ENCODE measurements around the gene KLB. TPM values are rescaled to one million over a fixed set of nuclear protein-coding genes. Genes with fewer than 3 reads are reported as not detected.
"Not testable (repeated sequence)": the region's sequence is repeated elsewhere in the genome, so short reads cannot be mapped to it uniquely, and the experiment has no call there.

KLB gene
- polyA plus RNA-seq (0.03 TPM in 1 of 3 replicates, not detected in the others), polyA minus RNA-seq (not detected in 3 replicates)
- not detected for polyA plus RNA-seq (2011; ENCODE audit: low read depth)
- polyA plus RNA-seq (2011; cell fraction: cytosol; rRNA removed) = not detected in 2 replicates
- 0.01 TPM in 1 of 2 replicates, not detected in the other for polyA plus RNA-seq (2011; cell fraction: nucleus; rRNA removed)
- polyA plus RNA-seq (2012; ENCODE audit: low replicate concordance) = 0.03 and 0.11 TPM in 2 replicates
- polyA minus RNA-seq (2011; cell fraction: cytosol; rRNA and poly(A)+ RNA removed) = not detected
- not detected in 2 replicates for polyA minus RNA-seq (2011; cell fraction: nucleus; rRNA and poly(A)+ RNA removed)

GRCh38 chr4:39406763-39407583, at the start of gene KLB:
TSS of gene KLB (plus strand) at chr4:39406930. CDS start at chr4:39406950, 20 bp downstream.
- no peaks in the 10 kb centered on the region for H3K79me2 ChIP-seq (ENCODE audit: control insufficient read depth, insufficient read depth, low read length)
- H3K9ac ChIP-seq (ENCODE audit: control insufficient read depth, extremely low read depth, insufficient read depth, low read length) = no peak within 1 kb of the TSS
- no peak within 1 kb of the TSS for H3K4me2 ChIP-seq (ENCODE audit: control insufficient read depth, extremely low read depth, insufficient read depth, low read depth, low read length)
- H4K20me1 ChIP-seq (ENCODE audit: control insufficient read depth, extremely low read depth, insufficient read depth, low read length) = no peaks in the 10 kb centered on the region
- no peak for TF ChIP-seq CTCF (optimal IDR thresholded peaks at IDR 0.05 in 1 of 3, IDR thresholded peaks at IDR 0.05 in 1 of 3, conservative IDR thresholded peaks at IDR 0.05 in 1 of 3; ENCODE audit: extremely low read depth in 1 of 3, insufficient read depth in 2 of 3, low read length in 3 of 3)
- TF ChIP-seq EZH2 (IDR thresholded peaks at IDR 0.05; ENCODE audit: low read length) = no peak
- no peaks in the 10 kb centered on the region for H3K27me3 ChIP-seq (ENCODE audit: control insufficient read depth, extremely low read depth, insufficient read depth, low read length)
- no peak within 1 kb of the TSS for H2AFZ ChIP-seq (ENCODE audit: control insufficient read depth, low read length)
- H3K4me3 ChIP-seq (ENCODE audit: control insufficient read depth in 2 of 3, extremely low read depth in 1 of 3, insufficient read depth in 2 of 3, low read depth in 1 of 3, low read length in 3 of 3) = no peak within 1 kb of the TSS
- FAIRE-seq = no peak
- DNase-seq (ENCODE audit: low read depth, low spot score) = no peak
- no peaks in the 10 kb centered on the region for H3K36me3 ChIP-seq (ENCODE audit: control insufficient read depth in 2 of 2, extremely low read depth in 1 of 2, insufficient read depth in 2 of 2, low read length in 2 of 2)
- no peaks in the 10 kb centered on the region for H3K9me3 ChIP-seq (ENCODE audit: control insufficient read depth, low read depth, low read length)
- no peaks in the 10 kb centered on the region for H3K9me1 ChIP-seq (ENCODE audit: control insufficient read depth, extremely low read depth, insufficient read depth, low read length)
- dilution Hi-C loops (cut with MboI; ENCODE audit: extremely low pct_ligation_motif_present, low sequenced_read_pairs) = no loop called here
- no peak within 1 kb of the TSS for H3K27ac ChIP-seq (ENCODE audit: control insufficient read depth, insufficient read depth, low read length)
- H3K4me1 ChIP-seq (ENCODE audit: control insufficient read depth, extremely low read depth, insufficient read depth, low read length) = no peaks in the 10 kb centered on the region

- no peaks in the 10 kb centered on the region for H4K20me1 ChIP-seq (ENCODE audit: control insufficient read depth, extremely low read depth, insufficient read depth, low read length)
- no peak for DNase-seq (ENCODE audit: low read depth, low spot score)
- no peak overlapping the region for H3K4me3 ChIP-seq (ENCODE audit: control insufficient read depth in 2 of 3, extremely low read depth in 1 of 3, insufficient read depth in 2 of 3, low read depth in 1 of 3, low read length in 3 of 3)
- TF ChIP-seq CTCF (optimal IDR thresholded peaks at IDR 0.05 in 1 of 3, IDR thresholded peaks at IDR 0.05 in 1 of 3, conservative IDR thresholded peaks at IDR 0.05 in 1 of 3; ENCODE audit: extremely low read depth in 1 of 3, insufficient read depth in 2 of 3, low read length in 3 of 3) (no peak), EZH2 (IDR thresholded peaks at IDR 0.05; ENCODE audit: low read length) (no peak)
- no peak overlapping the region for H3K4me2 ChIP-seq (ENCODE audit: control insufficient read depth, extremely low read depth, insufficient read depth, low read depth, low read length)
- H3K79me2 ChIP-seq (ENCODE audit: control insufficient read depth, insufficient read depth, low read length) = peaks cover 89% of the 10 kb centered on the region
- no peak overlapping the region for H3K27ac ChIP-seq (ENCODE audit: control insufficient read depth, insufficient read depth, low read length)
- no peaks in the 10 kb centered on the region for H3K27me3 ChIP-seq (ENCODE audit: control insufficient read depth, extremely low read depth, insufficient read depth, low read length)
- H3K9ac ChIP-seq (ENCODE audit: control insufficient read depth, extremely low read depth, insufficient read depth, low read length) = no peak overlapping the region
- no peak overlapping the region for H2AFZ ChIP-seq (ENCODE audit: control insufficient read depth, low read length)
- peaks cover 18% of the 10 kb centered on the region for H3K4me1 ChIP-seq (ENCODE audit: control insufficient read depth, extremely low read depth, insufficient read depth, low read length)
- dilution Hi-C loops (cut with MboI; ENCODE audit: extremely low pct_ligation_motif_present, low sequenced_read_pairs) = no loop called here
- peaks cover 0 to 2% of the 10 kb centered on the region in 2 experiments for H3K36me3 ChIP-seq (ENCODE audit: control insufficient read depth in 2 of 2, extremely low read depth in 1 of 2, insufficient read depth in 2 of 2, low read length in 2 of 2)
- FAIRE-seq = no peak
- H3K9me1 ChIP-seq (ENCODE audit: control insufficient read depth, extremely low read depth, insufficient read depth, low read length) = no peaks in the 10 kb centered on the region
- no peaks in the 10 kb centered on the region for H3K9me3 ChIP-seq (ENCODE audit: control insufficient read depth, low read depth, low read length)
These were observed 49.7 kb upstream of the KLB start for GRCh38 chr4:39357002-39357401.

GRCh38 chr4:39360611-39361010, 46.1 kb upstream of the KLB start:
- H3K9ac ChIP-seq (ENCODE audit: control insufficient read depth, extremely low read depth, insufficient read depth, low read length); H3K4me2 ChIP-seq (ENCODE audit: control insufficient read depth, extremely low read depth, insufficient read depth, low read depth, low read length); H2AFZ ChIP-seq (ENCODE audit: control insufficient read depth, low read length); H3K9me1 ChIP-seq (ENCODE audit: control insufficient read depth, extremely low read depth, insufficient read depth, low read length); FAIRE-seq; H3K36me3 ChIP-seq (ENCODE audit: control insufficient read depth in 2 of 2, extremely low read depth in 1 of 2, insufficient read depth in 2 of 2, low read length in 2 of 2); H4K20me1 ChIP-seq (ENCODE audit: control insufficient read depth, extremely low read depth, insufficient read depth, low read length); H3K27ac ChIP-seq (ENCODE audit: control insufficient read depth, insufficient read depth, low read length); H3K9me3 ChIP-seq (ENCODE audit: control insufficient read depth, low read depth, low read length); DNase-seq (ENCODE audit: low read depth, low spot score); H3K27me3 ChIP-seq (ENCODE audit: control insufficient read depth, extremely low read depth, insufficient read depth, low read length); dilution Hi-C loops (cut with MboI; ENCODE audit: extremely low pct_ligation_motif_present, low sequenced_read_pairs); H3K4me3 ChIP-seq (ENCODE audit: control insufficient read depth in 2 of 3, extremely low read depth in 1 of 3, insufficient read depth in 2 of 3, low read depth in 1 of 3, low read length in 3 of 3): not testable (repeated sequence)
- Histone ChIP-seq H3K4me1 (ENCODE audit: control insufficient read depth, extremely low read depth, insufficient read depth, low read length) (peaks cover 13% of the 10 kb centered on the region), H3K79me2 (ENCODE audit: control insufficient read depth, insufficient read depth, low read length) (peaks cover 90% of the 10 kb centered on the region)
